Measurements from ENCODE around the gene FAM200B.
A peak's percentile ranks its signal among the peaks of the same experiment; 100 is the strongest.

The FAM200B gene

GRCh38 chr4:15681372-15682241, at the start of gene FAM200B:
Gene FAM200B (plus strand): TSS chr4:15681827. CDS start chr4:15686978, 5,151 bp downstream.
- peak; percentile 93 to 98 for DNase-seq (ENCODE audit: low read depth in 1 of 2, low spot score in 1 of 2)

- DNase-seq (ENCODE audit: low read depth in 1 of 2, low spot score in 1 of 2) = no peak
These were observed 44.8 kb upstream of the FAM200B start for GRCh38 chr4:15636818-15637217.

- no peak for DNase-seq (ENCODE audit: low read depth in 1 of 2, low spot score in 1 of 2)
These were observed 43.2 kb upstream of the FAM200B start for GRCh38 chr4:15638418-15638817.

GRCh38 chr4:15648600-15648999, 33.0 kb upstream of the FAM200B start:
- no peak for DNase-seq (ENCODE audit: low read depth in 1 of 2, low spot score in 1 of 2)

GRCh38 chr4:15649914-15650545, 31.6 kb upstream of the FAM200B start:
- DNase-seq (ENCODE audit: low read depth in 1 of 2, low spot score in 1 of 2) = peak in 1 of 2 donors; percentile 37

- DNase-seq (ENCODE audit: low read depth in 1 of 2, low spot score in 1 of 2) = no peak
These were observed 30.0 kb upstream of the FAM200B start for GRCh38 chr4:15651676-15652075.

GRCh38 chr4:15652191-15652590, 29.4 kb upstream of the FAM200B start:
- no peak for DNase-seq (ENCODE audit: low read depth in 1 of 2, low spot score in 1 of 2)

- no peak for DNase-seq (ENCODE audit: low read depth in 1 of 2, low spot score in 1 of 2)
These were observed 28.8 kb upstream of the FAM200B start for GRCh38 chr4:15652841-15653240.

- no peak for DNase-seq (ENCODE audit: low read depth in 1 of 2, low spot score in 1 of 2)
These were observed 28.2 kb upstream of the FAM200B start for GRCh38 chr4:15653420-15653819.

GRCh38 chr4:15653864-15654592, 27.6 kb upstream of the FAM200B start:
- no peak for DNase-seq (ENCODE audit: low read depth in 1 of 2, low spot score in 1 of 2)

- peak; percentile 10 to 15 for DNase-seq (ENCODE audit: low read depth in 1 of 2, low spot score in 1 of 2)
These were observed 26.9 kb upstream of the FAM200B start for GRCh38 chr4:15654593-15655222.

- DNase-seq (ENCODE audit: low read depth in 1 of 2, low spot score in 1 of 2) = peak; percentile 52 to 79
These were observed 26.2 kb upstream of the FAM200B start, which contains the start of gene FBXL5 for GRCh38 chr4:15655223-15656037. Gene FBXL5 (minus strand): TSS chr4:15655357. CDS start chr4:15655287, 70 bp downstream.

GRCh38 chr4:15656038-15656470, 25.6 kb upstream of the FAM200B start:
- no peak for DNase-seq (ENCODE audit: low read depth in 1 of 2, low spot score in 1 of 2)

GRCh38 chr4:15657366-15657765, 24.3 kb upstream of the FAM200B start:
- DNase-seq (ENCODE audit: low read depth in 1 of 2, low spot score in 1 of 2) = no peak

GRCh38 chr4:15658136-15658770, 23.4 kb upstream of the FAM200B start:
- DNase-seq (ENCODE audit: low read depth in 1 of 2, low spot score in 1 of 2) = no peak

GRCh38 chr4:15658781-15659180, 22.8 kb upstream of the FAM200B start:
- no peak for DNase-seq (ENCODE audit: low read depth in 1 of 2, low spot score in 1 of 2)

- DNase-seq (ENCODE audit: low read depth in 1 of 2, low spot score in 1 of 2) = no peak
These were observed 21.7 kb upstream of the FAM200B start for GRCh38 chr4:15659768-15660570.

- DNase-seq (ENCODE audit: low read depth in 1 of 2, low spot score in 1 of 2) = no peak
These were observed 15.8 kb upstream of the FAM200B start for GRCh38 chr4:15665753-15666365.

GRCh38 chr4:15667006-15667405, 14.6 kb upstream of the FAM200B start:
- no peak for DNase-seq (ENCODE audit: low read depth in 1 of 2, low spot score in 1 of 2)

Data from activated T-helper 1 cell treated with anti-CD3 and anti-CD28 coated beads, Interleukin-2, amount 50 U/mL, for 16 hours (primary cell).